ENCODE data around the gene ASB13.

- TF ChIP-seq CTCF (IDR thresholded peaks at IDR 0.05 in 2 of 3, conservative IDR thresholded peaks at IDR 0.05 in 1 of 3; ENCODE audit: borderline replicate concordance in 1 of 3, insufficient read depth in 1 of 3, low read depth in 2 of 3, low read length in 2 of 3), result no peak
- no peak for TF ChIP-seq CBX3 (IDR thresholded peaks at IDR 0.05; ENCODE audit: low read depth)
These were observed 26.4 kb downstream of the ASB13 start for GRCh38 chr10:5640036-5640435.

All from HCT116 (cell line).